ENCODE data around the gene EVC2. TPM values are rescaled to one million over a fixed set of nuclear protein-coding genes. Genes with fewer than 3 reads are reported as not detected.

EVC2 gene
- polyA plus RNA-seq, 3 donors, result 0.04 to 0.12 (median 0.08) TPM

- no peaks in the 10 kb centered on the region for H3K4me1 Mint-ChIP-seq
- H3K9ac ChIP-seq (ENCODE audit: insufficient read depth, low read length, poor library complexity, severe bottlenecking), result no peak overlapping the region
- H3K27ac ChIP-seq (ENCODE audit: low read depth in 1 of 2, low read length in 2 of 2), result no peak overlapping the region
- no peaks in the 10 kb centered on the region for H3K36me3 ChIP-seq (replicated peaks in 1 of 2; ENCODE audit: control insufficient read depth in 1 of 2, insufficient read depth in 2 of 2, low read length in 2 of 2)
- 87% methylated on average over 3 of the region's 7 CpGs for WGBS (ENCODE audit: insufficient coverage)
- H4K20me1 ChIP-seq (ENCODE audit: insufficient read depth, low read length), result no peaks in the 10 kb centered on the region
- H3K4me3 Mint-ChIP-seq, result no peak overlapping the region
- no peak for TF ChIP-seq CTCF (IDR thresholded peaks at IDR 0.05)
- intact Hi-C loops (cut with micrococcal nuclease), result no loop called here
- H3K27me3 Mint-ChIP-seq (ENCODE audit: low read depth in 3 of 3), result peaks cover 1 to 2% (median 1%) of the 10 kb centered on the region in 3 donors
- H3K9me3 ChIP-seq (replicated peaks in 1 of 2; ENCODE audit: control insufficient read depth in 1 of 2, insufficient read depth in 1 of 2, low read length in 2 of 2), result no peaks in the 10 kb centered on the region
- H3K36me3 Mint-ChIP-seq, result no peaks in the 10 kb centered on the region
- H3K4me1 ChIP-seq (ENCODE audit: control insufficient read depth in 1 of 2, insufficient read depth in 2 of 2, low read length in 2 of 2), result no peaks in the 10 kb centered on the region
- no peak overlapping the region for H3K4me3 ChIP-seq (replicated peaks in 1 of 3; ENCODE audit: low read depth in 2 of 3, low read length in 3 of 3)
- H3K79me2 ChIP-seq (ENCODE audit: insufficient read depth, low read length), result no peaks in the 10 kb centered on the region
- DNase-seq, result no peak
- H3K9me3 Mint-ChIP-seq, result peaks cover 0 to 3% (median 0%) of the 10 kb centered on the region in 7 donors
- H3K27me3 ChIP-seq (ENCODE audit: control insufficient read depth in 2 of 2, insufficient read depth in 2 of 2, low read length in 2 of 2), result no peaks in the 10 kb centered on the region
- H2AFZ ChIP-seq (ENCODE audit: insufficient read depth, low read depth, low read length, poor library complexity, severe bottlenecking), result no peak overlapping the region
- H3K27ac Mint-ChIP-seq, result no peak overlapping the region
- H3K4me2 ChIP-seq (replicated peaks; ENCODE audit: extremely low read depth, low read length, poor library complexity, severe bottlenecking), result no peak overlapping the region
Measured at GRCh38 chr4:5566991-5567390, 141.4 kb downstream of the EVC2 start.

DNA sequence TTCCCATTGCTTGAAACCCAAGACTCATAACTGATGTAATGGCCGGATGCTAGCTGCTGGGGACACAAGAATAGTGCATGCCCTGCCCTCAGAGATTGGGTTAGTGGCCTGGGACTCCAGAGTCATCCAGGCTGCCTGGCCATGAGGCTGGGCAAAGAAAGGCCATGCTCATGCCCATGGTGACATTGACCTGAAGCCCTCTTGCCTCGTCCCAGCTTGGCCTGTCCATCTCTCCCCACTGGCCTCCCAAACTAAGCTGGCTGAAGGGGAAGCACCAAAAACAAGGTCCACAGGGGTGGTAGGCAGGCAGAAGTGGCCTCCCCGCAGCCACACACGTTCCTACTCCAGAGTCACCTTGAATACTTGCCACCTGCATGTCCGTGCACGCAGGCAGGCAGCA, 141.8 kb downstream of the EVC2 start:
- Mint-ChIP-seq H3K27ac (no peak overlapping the region), H3K36me3 (no peaks in the 10 kb centered on the region), H3K27me3 (ENCODE audit: low read depth in 3 of 3) (peaks cover 1 to 2% (median 1%) of the 10 kb centered on the region in 3 donors), H3K4me3 (no peak overlapping the region), H3K9me3 (peaks cover 0 to 3% (median 0%) of the 10 kb centered on the region in 7 donors), H3K4me1 (no peaks in the 10 kb centered on the region)
- H3K4me2 ChIP-seq (replicated peaks; ENCODE audit: extremely low read depth, low read length, poor library complexity, severe bottlenecking), result no peak overlapping the region
- no peaks in the 10 kb centered on the region for H3K27me3 ChIP-seq (ENCODE audit: control insufficient read depth in 2 of 2, insufficient read depth in 2 of 2, low read length in 2 of 2)
- H3K36me3 ChIP-seq (replicated peaks in 1 of 2; ENCODE audit: control insufficient read depth in 1 of 2, insufficient read depth in 2 of 2, low read length in 2 of 2), result no peaks in the 10 kb centered on the region
- no peak for DNase-seq
- no peak for TF ChIP-seq CTCF (IDR thresholded peaks at IDR 0.05)
- H4K20me1 ChIP-seq (ENCODE audit: insufficient read depth, low read length), result no peaks in the 10 kb centered on the region
- H3K4me3 ChIP-seq (replicated peaks in 1 of 3; ENCODE audit: low read depth in 2 of 3, low read length in 3 of 3), result no peak overlapping the region
- WGBS (ENCODE audit: insufficient coverage), result 100% methylated on average over 2 of the region's 6 CpGs
- H3K79me2 ChIP-seq (ENCODE audit: insufficient read depth, low read length), result no peaks in the 10 kb centered on the region
- no peak overlapping the region for H3K9ac ChIP-seq (ENCODE audit: insufficient read depth, low read length, poor library complexity, severe bottlenecking)
- H2AFZ ChIP-seq (ENCODE audit: insufficient read depth, low read depth, low read length, poor library complexity, severe bottlenecking), result no peak overlapping the region
- no peaks in the 10 kb centered on the region for H3K4me1 ChIP-seq (ENCODE audit: control insufficient read depth in 1 of 2, insufficient read depth in 2 of 2, low read length in 2 of 2)
- H3K27ac ChIP-seq (ENCODE audit: low read depth in 1 of 2, low read length in 2 of 2), result no peak overlapping the region
- intact Hi-C loops (cut with micrococcal nuclease), result no loop called here
- H3K9me3 ChIP-seq (replicated peaks in 1 of 2; ENCODE audit: control insufficient read depth in 1 of 2, insufficient read depth in 1 of 2, low read length in 2 of 2), result no peaks in the 10 kb centered on the region
